A375 (cell line): ENCODE measurements around the gene PPARD. TPM values are rescaled to one million over a fixed set of nuclear protein-coding genes. Genes with fewer than 3 reads are reported as not detected.

Experiments used
- small RNA-seq: library from RNA; depleted of rRNA; stranded (forward); fragments of <200 nt; gene quantifications from one replicate; pipeline ENCODE3, GENCODE V24; 2014
- total RNA-seq: library from RNA; depleted of rRNA; stranded (reverse); fragments of >200 nt; shearing (Covaris generic); gene quantifications from 2 replicates; pipeline ENCODE4 v1.2.3, GENCODE V29; 2014; rRNA removed

PPARD gene
- total RNA-seq, result 3.4 and 5.1 TPM in 2 replicates

DNA sequence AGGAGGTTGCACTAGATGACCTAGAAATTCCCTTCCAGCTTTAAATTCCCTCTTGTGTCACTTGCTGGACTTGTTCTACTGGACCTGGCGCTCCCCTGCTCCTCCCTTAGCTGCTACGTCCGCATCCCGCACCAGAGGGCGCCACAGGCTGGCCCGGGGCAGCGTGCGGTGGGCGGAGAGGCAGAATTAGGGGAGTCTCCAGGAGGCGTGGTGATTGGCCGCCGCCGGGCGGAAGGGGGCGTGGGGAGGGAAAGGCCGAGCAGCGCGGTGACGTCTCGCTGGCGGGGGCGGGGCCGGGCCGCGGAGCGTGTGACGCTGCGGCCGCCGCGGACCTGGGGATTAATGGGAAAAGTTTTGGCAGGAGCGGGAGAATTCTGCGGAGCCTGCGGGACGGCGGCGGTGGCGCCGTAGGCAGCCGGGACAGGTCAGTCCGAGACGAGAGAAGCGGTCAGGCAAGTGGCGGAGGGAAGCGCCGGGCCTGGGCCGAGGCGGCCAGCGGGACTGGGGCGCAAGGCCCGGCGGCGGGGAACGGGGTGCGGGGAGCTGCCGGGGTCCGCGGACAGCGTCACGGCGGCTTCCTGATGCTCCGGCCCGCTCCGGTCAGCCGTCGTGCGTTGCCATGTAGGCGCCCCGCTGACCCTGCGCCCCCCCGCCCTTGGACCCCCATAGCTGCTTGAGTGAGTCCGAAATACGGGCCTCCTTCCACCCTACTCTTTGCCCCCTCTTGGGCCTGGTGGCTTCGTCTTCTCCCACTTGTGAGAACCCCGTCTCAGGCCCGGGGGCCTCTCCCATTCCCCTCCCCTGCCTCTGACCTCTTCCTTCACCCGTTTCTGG lies at the start of gene PPARD:
TSS of gene PPARD (plus strand) at position 301 of the 834 bp plus-strand sequence. CDS start 68,530 bp downstream, outside the sequence.

DNA sequence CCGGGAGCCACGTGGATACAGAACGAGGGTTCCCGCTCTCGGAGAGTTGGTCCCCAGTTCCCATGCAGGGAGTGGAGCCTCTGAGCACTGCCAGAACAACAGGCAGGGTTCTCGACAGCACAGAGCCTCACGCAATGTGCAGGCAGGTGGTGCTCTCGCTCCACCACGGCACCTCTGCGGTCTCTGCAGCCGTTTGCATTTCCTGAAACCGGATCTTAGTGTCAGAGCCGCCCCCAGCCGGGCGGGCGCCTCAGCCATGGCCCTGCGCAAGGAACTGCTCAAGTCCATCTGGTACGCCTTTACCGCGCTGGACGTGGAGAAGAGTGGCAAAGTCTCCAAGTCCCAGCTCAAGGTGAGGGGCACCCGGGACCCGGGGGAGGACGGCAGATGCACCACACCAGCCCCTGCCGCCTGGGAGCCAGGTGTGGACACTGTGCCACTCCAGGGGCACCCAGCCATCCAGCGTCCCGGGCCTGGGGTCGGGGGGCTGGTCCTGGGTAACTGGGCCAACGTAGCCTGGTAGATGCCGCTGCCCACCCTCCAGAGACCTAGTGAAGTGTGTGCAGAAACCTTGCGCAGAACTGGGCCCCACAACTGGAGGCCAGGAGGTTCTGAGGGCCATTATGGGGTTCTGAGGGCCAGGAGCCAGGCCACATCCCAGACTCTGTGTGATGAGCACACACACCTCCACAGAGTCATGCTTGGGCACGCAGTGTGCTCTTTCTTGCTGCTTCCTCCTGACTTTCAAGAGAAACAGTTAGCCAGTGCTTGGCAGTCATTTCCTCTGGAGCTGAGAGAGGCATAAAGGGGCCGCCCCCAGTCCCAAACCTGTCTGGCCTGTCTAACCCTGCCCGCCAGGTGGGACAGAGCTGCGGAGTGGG lies 44.5 kb upstream of the PPARD start, which contains the start of gene DEF6:
TSS of gene DEF6 (plus strand) at position 218 of the 881 bp plus-strand sequence. CDS start at position 257, 39 bp downstream.

DNA sequence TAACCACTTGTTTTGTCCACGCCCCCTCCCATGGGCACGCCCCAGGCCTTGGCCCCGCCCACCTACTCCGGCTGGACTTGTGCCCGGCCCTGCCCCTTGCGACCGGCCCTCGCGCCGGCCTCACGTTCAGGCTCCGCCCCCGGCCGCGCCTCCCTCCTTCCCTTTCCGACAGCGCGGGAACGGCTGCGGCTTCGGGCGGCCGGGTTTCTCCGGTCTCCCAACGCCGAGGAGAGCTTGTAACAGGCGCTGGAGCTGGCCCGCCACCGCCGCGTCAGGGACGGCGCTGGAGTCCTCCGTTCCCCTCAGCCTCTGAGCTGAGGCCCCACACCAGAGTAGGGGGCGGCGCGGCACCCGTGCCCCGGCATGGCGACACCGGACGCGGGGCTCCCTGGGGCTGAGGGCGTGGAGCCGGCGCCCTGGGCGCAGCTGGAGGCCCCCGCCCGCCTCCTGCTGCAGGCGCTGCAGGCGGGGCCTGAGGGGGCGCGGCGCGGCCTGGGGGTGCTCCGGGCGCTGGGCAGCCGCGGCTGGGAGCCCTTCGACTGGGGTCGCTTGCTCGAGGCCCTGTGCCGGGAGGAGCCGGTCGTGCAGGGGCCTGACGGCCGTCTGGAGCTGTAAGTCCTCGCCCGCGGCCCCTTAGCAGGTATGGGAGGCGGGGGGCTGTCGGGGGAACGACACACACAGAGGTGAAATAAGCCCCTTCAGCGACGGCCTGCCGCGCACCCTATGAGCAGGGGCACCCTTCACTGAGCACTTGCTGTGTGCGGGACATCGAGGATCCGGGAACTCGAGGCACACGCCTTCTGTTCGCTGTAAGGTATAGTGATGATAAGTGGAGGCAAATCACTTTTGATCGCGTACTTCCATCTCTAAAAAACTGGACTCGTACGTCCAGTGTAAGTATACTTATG lies 110.1 kb downstream of the PPARD start, which contains the start of gene FANCE:
TSS of gene FANCE (plus strand) at position 156 of the 908 bp plus-strand sequence. CDS start at position 364, 208 bp downstream.

DNA sequence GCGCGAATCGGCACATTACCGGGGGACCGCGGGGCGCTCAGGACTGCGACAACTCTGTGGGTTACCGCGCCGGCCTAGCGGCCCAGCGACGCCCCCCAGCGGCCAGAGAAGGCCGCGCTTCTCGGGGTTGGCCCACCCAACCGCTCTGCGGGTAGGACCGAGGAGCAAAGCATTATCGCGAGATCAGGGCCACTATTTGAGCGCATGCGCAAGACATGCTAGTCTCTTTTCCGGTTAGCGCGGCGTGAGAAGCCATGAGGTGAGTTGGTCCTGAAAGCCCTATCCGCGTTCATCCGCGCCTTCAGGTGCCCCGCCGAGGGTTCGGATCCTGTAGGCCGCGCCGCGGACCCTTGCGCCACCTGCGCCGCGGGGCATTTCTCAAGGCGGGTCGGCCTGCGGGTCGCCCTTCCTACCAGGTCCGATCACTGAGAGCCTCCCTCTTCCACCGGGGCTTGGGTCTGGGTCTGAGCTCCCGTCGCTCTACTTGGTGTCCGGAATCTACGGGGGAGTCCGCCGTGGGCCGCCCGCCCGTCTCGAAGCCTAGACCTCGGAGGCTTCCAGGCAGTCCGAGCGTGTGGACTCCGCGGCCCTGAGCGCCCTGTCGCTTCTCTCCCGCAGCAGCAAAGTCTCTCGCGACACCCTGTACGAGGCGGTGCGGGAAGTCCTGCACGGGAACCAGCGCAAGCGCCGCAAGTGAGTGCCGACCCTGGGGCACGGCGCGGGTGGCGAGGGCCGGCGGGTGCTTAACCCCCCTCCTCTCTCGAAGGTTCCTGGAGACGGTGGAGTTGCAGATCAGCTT lies 126.0 kb downstream of the PPARD start, which contains the start of gene RPL10A:
TSS of gene RPL10A (plus strand) at position 221 of the 799 bp plus-strand sequence. CDS start at position 255, 34 bp downstream.

Small RNAs within 50 kb of the gene (small RNA-seq; reads per million reads assigned to genes)
- not detected for gene MIR7111

Other genes with a start within 250 kb of the PPARD start
- gene TCP11, start 201.2 kb upstream of the PPARD start, total RNA-seq, result not detected in 2 replicates
- 0.82 and 1.0 TPM in 2 replicates for gene SCUBE3, start 128.6 kb upstream of the PPARD start, total RNA-seq
- gene ZNF76, start 82.8 kb upstream of the PPARD start, total RNA-seq, result 15.6 and 16.6 TPM in 2 replicates
- gene DEF6, start 44.7 kb upstream of the PPARD start, total RNA-seq, result 1.0 and 1.5 TPM in 2 replicates
- 11.0 and 12.6 TPM in 2 replicates for gene FANCE, start 109.8 kb downstream of the PPARD start, total RNA-seq
- 2,213 and 2,421 TPM in 2 replicates for gene RPL10A, start 125.8 kb downstream of the PPARD start, total RNA-seq
- gene TEAD3, start 154.5 kb downstream of the PPARD start, total RNA-seq, result 4.2 and 6.3 TPM in 2 replicates
- gene TULP1, start 170.3 kb downstream of the PPARD start, total RNA-seq, result not detected in 2 replicates